Testis (tissue), 3 donors: Measurements from ENCODE around the gene DMPK. TPM values are rescaled to one million over a fixed set of nuclear protein-coding genes. Genes with fewer than 3 reads are reported as not detected.
A peak's percentile ranks its signal among the peaks of the same experiment; 100 is the strongest.

Experiments
- DNase-seq: peaks from one replicate; pipeline ENCODE4 v3.0.0-alpha.2; 2019
- H3K27ac ChIP-seq, 2 donors: fragments of 200-600 bp; sonication (generic); one replicate each; pipeline ENCODE4 v1.5.1; 2019
- H3K27me3 ChIP-seq: fragments of 200-600 bp; sonication (generic); one replicate; pipeline ENCODE4 v1.5.1; 2019
- H3K36me3 ChIP-seq: fragments of 200-600 bp; sonication (generic); one replicate; pipeline ENCODE4 v1.5.1; 2017; ENCODE audit warnings: low read depth; ENCODE audit errors: missing control alignments
- H3K4me1 ChIP-seq: fragments of 200-600 bp; sonication (generic); one replicate; pipeline ENCODE4 v1.5.1; 2019
- H3K4me3 ChIP-seq, 2 donors: fragments of 200-600 bp; sonication (generic); one replicate each; pipeline ENCODE4 v1.5.1; 2017 to 2019
- H3K9me3 ChIP-seq: fragments of 200-600 bp; sonication (generic); one replicate; pipeline ENCODE4 v1.5.1; 2017
- POLR2A ChIP-seq: fragments of 450-650 bp; IDR thresholded peaks from one replicate; pipeline ENCODE4 v1.6.1; 2017; ENCODE audit warnings: antibody characterized with exemption, mild to moderate bottlenecking, moderate library complexity
- WGBS, 2 donors: methylation state at CpG; one replicate each; pipeline ENCODE4 v1.1.5; 2018; 5-methylcytosine and 5-hydroxymethylcytosine counted together
- intact Hi-C: fragments of 100-400 bp; cut with DNase I; formaldehyde crosslinking; loops from one replicate; pipeline ENCODE4 v1.15.1; 2023; ENCODE audit warnings: low total_unique reads
- polyA plus RNA-seq: library from polyadenylated mRNA; stranded (reverse); fragments of 350-450 nt; fragmentation: Illumina TruSeq; extraction: RNeasy Lipid Tissue Mini Kit (QIAGEN cat#74804); gene quantifications from one replicate; pipeline ENCODE4 v1.2.3, GENCODE V29; 2014; ENCODE audit warnings: low read depth, low replicate concordance; ENCODE audit not compliant: insufficient read depth
- total RNA-seq, 2 donors: library from RNA; depleted of rRNA; stranded (reverse); fragments of >200 nt; gene quantifications; one replicate each; pipeline ENCODE4 v1.2.3, GENCODE V29; 2016
- TF ChIP-seq, protein P1 (sequence below), 3 experiments: fragments of 450-650 bp in 2 of 3; fragments of 200-600 bp in 1 of 3; sonication (generic) in 1 of 3; IDR thresholded peaks; one replicate each; pipeline ENCODE4 v1.5.1; 2016 to 2019; ENCODE audit warnings: antibody characterized with exemption in 3 of 3, mild to moderate bottlenecking in 2 of 3, moderate library complexity in 1 of 3

Gene DMPK
- total and polyA plus RNA-seq, 3 donors from 2014 or later = 42.6 to 68.8 (median 66.2) TPM

DNA sequence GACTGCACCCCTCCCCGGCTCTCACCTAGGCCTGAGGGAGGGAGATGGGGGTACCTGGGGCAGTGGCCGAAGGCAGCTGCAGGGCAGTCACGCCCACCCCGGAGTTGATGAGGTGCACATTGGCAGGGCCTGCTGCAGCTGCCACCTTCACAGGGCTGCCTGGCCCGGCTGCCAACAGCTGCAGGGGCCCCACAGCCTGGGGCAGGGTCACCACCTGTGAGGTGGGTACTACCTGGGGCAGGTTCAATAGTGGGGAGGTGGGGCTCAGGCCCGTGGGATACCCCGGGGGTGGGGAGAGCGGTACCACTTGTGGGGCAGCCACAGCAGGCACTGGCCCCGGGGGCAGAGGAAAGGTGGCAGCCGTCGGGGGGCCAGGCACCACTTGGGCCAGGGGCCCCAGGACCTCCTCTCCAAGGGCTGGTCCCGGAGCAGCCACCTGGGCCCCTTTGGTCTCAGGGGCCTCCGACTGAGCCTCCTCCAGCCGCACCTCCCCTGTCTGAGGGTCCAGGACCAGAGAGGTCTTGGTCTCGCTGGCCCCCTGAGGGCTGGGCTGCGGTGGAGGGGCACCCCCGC, 15.9 kb downstream of the DMPK start:
- Histone ChIP-seq H3K9me3 (no peaks in the 10 kb centered on the region), H3K27me3 (no peaks in the 10 kb centered on the region), H3K4me3 (peak overlapping the region; percentile 69 to 71), H3K27ac (peak overlapping the region; percentile 85 to 95), H3K4me1 (peaks cover 43% of the 10 kb centered on the region), H3K36me3 (no peaks in the 10 kb centered on the region)
- intact Hi-C loops = no loop called here
- WGBS, 2 donors = 52 to 64% methylated on average over 7 to 17 of the region's 17 CpGs
- TF ChIP-seq POLR2A = no peak
- TF ChIP-seq, protein P1, sequence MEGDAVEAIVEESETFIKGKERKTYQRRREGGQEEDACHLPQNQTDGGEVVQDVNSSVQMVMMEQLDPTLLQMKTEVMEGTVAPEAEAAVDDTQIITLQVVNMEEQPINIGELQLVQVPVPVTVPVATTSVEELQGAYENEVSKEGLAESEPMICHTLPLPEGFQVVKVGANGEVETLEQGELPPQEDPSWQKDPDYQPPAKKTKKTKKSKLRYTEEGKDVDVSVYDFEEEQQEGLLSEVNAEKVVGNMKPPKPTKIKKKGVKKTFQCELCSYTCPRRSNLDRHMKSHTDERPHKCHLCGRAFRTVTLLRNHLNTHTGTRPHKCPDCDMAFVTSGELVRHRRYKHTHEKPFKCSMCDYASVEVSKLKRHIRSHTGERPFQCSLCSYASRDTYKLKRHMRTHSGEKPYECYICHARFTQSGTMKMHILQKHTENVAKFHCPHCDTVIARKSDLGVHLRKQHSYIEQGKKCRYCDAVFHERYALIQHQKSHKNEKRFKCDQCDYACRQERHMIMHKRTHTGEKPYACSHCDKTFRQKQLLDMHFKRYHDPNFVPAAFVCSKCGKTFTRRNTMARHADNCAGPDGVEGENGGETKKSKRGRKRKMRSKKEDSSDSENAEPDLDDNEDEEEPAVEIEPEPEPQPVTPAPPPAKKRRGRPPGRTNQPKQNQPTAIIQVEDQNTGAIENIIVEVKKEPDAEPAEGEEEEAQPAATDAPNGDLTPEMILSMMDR (IDR thresholded peaks at IDR 0.05) = no peak
- DNase-seq = no peak

DNA sequence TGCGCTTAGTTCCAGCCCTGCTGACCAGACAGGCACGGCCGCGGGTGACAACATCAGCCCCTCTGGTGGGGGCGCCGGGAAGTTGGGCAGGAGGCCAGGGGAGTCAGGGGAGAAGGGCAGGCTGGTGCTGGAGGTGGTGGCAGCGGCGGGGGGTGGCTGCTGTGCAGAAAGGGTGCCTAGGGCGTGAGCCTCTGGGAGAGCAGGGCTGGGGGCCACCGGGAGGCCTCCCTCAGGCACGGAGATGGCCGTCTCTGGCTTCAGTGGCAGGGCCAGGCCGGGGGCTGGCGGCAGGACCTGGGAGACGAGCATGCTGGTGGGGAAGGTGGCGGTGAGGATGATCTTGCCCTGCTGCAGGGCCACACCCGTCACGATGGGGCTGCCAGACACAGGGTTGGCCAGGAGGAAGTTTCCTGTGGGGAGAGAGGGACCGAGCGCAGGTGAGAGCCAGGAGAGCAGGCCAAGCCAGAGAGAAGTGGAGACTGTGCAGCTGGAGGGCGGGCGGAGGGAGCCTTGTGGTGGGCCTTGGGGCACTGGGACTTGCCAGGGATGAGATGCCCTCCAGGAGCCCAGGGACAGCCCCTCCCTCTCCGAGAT, 16.5 kb downstream of the DMPK start:
- peaks cover 39% of the 10 kb centered on the region for H3K4me1 ChIP-seq
- H3K9me3 ChIP-seq = no peaks in the 10 kb centered on the region
- peak overlapping the region; percentile 85 to 95 for H3K27ac ChIP-seq
- TF ChIP-seq POLR2A = no peak
- TF ChIP-seq, protein P1 (IDR thresholded peaks at IDR 0.05) = no peak
- no peaks in the 10 kb centered on the region for H3K27me3 ChIP-seq
- no peak for DNase-seq
- no peak overlapping the region for H3K4me3 ChIP-seq
- 67 to 77% methylated on average over 11 to 23 of the region's 23 CpGs for WGBS, 2 donors
- no peaks in the 10 kb centered on the region for H3K36me3 ChIP-seq
- intact Hi-C loops = no loop called here

DNA sequence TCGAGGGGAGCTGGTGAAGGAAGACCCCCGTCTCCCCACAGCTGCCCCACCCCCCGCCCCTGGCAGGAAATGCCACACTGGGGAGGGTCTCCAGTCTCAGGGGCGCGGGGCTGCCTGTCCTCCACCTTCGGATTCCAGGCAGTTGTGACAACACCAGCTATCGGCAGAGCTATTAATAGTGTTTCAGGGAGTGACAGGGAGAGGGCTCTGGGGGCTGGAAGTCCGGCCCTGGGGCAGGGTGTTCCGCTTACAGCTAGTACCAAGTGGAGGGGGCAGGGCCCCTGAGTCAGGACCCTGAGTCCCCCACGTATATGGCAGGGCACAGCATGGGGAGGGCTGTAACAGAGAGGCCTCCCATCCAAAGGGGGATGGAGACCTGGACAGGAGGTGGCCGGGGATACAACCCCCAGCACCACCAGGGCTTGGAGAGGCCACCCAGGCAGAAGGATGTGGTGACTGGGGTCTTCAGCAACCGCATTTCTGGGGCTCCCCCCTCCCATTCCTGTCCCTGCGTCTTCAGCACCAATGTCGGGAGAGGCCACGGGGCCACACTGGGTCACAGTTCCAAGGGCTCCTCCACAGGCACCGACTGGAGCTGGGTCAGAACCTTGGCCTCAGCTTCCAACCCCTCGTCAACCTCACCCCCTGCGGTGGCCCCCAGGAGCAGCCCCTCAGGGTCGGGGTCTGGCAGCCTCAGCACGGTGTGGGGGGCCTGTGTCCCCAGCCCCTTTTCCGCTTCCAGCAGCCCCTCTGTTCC, 17.2 kb downstream of the DMPK start:
- peak overlapping the region in 1 of 2 donors; percentile 13 for H3K27ac ChIP-seq

DNA sequence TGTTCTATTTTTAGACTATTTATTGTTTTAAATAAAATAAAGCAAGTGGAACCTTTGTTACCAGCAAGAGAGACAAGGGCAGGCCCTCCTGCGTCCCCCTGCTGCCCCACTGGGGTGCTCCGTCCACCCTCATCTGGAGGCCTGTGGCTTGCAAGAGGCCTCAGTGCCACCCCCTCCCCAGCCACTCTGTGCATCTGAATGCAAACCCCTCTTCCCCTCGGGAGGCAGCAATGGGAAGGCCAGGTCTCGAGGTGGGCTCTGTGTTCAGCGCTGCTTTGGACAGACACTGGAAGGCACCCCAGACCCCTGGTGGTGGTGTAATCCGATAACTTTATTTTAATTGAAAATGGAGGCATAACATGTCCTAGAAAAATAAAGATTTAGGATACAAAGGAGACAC, 17.8 kb downstream of the DMPK start:
- 64 to 84% methylated on average over 5 to 6 of the region's 6 CpGs for WGBS, 2 donors
- Histone ChIP-seq H3K27me3 (no peaks in the 10 kb centered on the region), H3K36me3 (no peaks in the 10 kb centered on the region), H3K27ac (peak overlapping the region; percentile 7 to 13), H3K4me1 (peaks cover 34% of the 10 kb centered on the region), H3K4me3 (no peak overlapping the region), H3K9me3 (no peaks in the 10 kb centered on the region)
- TF ChIP-seq, protein P1 (IDR thresholded peaks at IDR 0.05) = no peak
- no peak for TF ChIP-seq POLR2A
- intact Hi-C loops = no loop called here
- DNase-seq = no peak

More for the DNA sequence above, 17.2 kb downstream of the DMPK start:
- H3K4me3 ChIP-seq = no peak overlapping the region
- WGBS, 2 donors = 54 to 70% methylated on average over 6 to 21 of the region's 21 CpGs
- H3K4me1 ChIP-seq = peaks cover 37% of the 10 kb centered on the region
- no peaks in the 10 kb centered on the region for H3K9me3 ChIP-seq
- H3K36me3 ChIP-seq = no peaks in the 10 kb centered on the region
- DNase-seq = no peak
- TF ChIP-seq, protein P1 (IDR thresholded peaks at IDR 0.05) = no peak
- TF ChIP-seq POLR2A = no peak
- intact Hi-C loops = no loop called here
- H3K27me3 ChIP-seq = no peaks in the 10 kb centered on the region
